ENCODE measurements around the gene MCTS1. TPM values are rescaled to one million over a fixed set of nuclear protein-coding genes. Genes with fewer than 3 reads are reported as not detected.
"Not testable (repeated sequence)": the region's sequence is repeated elsewhere in the genome, so short reads cannot be mapped to it uniquely, and the experiment has no call there.

The MCTS1 gene
- total and polyA plus RNA-seq, 8 donors = 12.1 to 30.4 (median 20.0) TPM

DNA sequence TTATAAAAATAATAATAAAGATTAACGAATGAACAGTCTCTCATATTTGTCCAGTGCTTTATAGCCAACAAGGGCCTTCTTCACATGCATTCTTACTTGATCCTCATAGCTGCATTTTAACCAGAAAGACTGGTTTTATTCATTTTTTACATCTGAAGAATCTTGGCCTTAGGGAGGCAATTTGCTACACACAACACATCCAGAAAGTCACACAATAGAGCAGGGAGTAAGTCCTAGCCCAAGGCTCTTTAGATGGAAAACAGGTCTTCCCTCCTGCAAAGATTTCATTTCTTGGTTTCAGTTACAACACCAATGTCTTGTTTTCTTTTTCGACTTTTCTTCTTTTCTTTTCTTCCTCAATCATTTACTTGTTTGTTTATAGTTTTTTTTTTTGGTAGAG, 39.0 kb downstream of the MCTS1 start:
- TF ChIP-seq, protein P1, sequence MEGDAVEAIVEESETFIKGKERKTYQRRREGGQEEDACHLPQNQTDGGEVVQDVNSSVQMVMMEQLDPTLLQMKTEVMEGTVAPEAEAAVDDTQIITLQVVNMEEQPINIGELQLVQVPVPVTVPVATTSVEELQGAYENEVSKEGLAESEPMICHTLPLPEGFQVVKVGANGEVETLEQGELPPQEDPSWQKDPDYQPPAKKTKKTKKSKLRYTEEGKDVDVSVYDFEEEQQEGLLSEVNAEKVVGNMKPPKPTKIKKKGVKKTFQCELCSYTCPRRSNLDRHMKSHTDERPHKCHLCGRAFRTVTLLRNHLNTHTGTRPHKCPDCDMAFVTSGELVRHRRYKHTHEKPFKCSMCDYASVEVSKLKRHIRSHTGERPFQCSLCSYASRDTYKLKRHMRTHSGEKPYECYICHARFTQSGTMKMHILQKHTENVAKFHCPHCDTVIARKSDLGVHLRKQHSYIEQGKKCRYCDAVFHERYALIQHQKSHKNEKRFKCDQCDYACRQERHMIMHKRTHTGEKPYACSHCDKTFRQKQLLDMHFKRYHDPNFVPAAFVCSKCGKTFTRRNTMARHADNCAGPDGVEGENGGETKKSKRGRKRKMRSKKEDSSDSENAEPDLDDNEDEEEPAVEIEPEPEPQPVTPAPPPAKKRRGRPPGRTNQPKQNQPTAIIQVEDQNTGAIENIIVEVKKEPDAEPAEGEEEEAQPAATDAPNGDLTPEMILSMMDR (IDR thresholded peaks at IDR 0.05) = no peak
- no peaks in the 10 kb centered on the region for H3K4me1 ChIP-seq
- FAIRE-seq (no peak), ATAC-seq (no peak), DNase-seq (no peak)
- H3K27me3 ChIP-seq = peaks cover 0 to 4% (median 0%) of the 10 kb centered on the region in 4 donors
- 51 to 64% methylated on average over 2 of the region's 2 CpGs for WGBS, 2 donors
- H3K4me3 ChIP-seq = no peak overlapping the region
- no peak overlapping the region for H3K27ac ChIP-seq
- H3K36me3 ChIP-seq = no peaks in the 10 kb centered on the region
- H3K9me3 ChIP-seq = no peaks in the 10 kb centered on the region
- intact Hi-C loops (cut with DNase I) = no loop called here

DNA sequence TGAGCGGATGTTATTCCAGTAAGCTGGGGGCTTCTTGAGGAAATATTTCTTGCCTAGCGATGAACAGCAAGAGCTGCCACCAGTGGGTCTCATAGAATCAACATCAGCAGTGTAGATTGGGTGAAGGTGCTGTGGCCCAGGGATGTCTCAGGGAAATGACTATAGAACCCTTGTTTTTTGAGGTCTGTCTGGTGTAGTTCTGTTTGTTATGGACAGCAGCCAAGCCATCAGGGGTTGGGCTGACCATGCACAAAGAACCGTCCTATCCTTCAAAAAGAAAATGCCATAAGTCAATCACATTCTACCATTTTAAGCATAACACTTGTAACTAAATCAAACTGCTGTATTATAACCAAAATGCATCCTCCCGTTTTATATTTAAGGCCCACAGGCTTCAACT, 43.2 kb downstream of the MCTS1 start:
- intact Hi-C loops (cut with DNase I) = no loop called here
- no peak overlapping the region for H3K27ac ChIP-seq
- ATAC-seq = no peak

DNA sequence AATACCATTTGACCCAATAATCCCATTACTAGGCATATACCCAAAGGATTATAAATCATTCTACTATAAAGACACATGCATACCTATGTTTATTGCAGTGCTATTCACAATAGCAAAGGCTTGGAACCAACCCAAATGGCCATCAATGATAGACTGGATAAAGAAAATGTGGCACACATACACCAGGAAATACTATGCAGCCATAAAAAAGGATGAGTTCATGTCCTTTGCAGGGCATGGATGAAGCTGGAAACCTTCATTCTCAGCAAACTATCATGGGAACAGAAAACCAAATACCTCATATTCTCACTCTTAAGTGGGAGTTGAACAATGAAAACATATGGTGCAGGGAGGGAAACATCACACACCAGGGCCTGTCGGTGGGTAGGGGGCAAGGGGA, 48.4 kb downstream of the MCTS1 start:
- DNase-seq; H3K9me3 ChIP-seq; H3K4me1 ChIP-seq; H3K36me3 ChIP-seq; FAIRE-seq; H3K27ac ChIP-seq; H3K27me3 ChIP-seq; ATAC-seq; H3K4me3 ChIP-seq; intact Hi-C loops (cut with DNase I): not testable (repeated sequence)
- WGBS, 2 donors = 80 to 81% methylated on average over 1 of the region's 1 CpG

More for the DNA sequence above, 43.2 kb downstream of the MCTS1 start:
- TF ChIP-seq, protein P1 (IDR thresholded peaks at IDR 0.05) = no peak
- FAIRE-seq (no peak), DNase-seq (no peak)
- H3K9me3 ChIP-seq = no peaks in the 10 kb centered on the region
- no peaks in the 10 kb centered on the region for H3K4me1 ChIP-seq
- no peak overlapping the region for H3K4me3 ChIP-seq
- H3K36me3 ChIP-seq = no peaks in the 10 kb centered on the region
- WGBS, 2 donors = 66 to 68% methylated on average over 4 of the region's 4 CpGs
- H3K27me3 ChIP-seq = peaks cover 0 to 4% (median 0%) of the 10 kb centered on the region in 4 donors

DNA sequence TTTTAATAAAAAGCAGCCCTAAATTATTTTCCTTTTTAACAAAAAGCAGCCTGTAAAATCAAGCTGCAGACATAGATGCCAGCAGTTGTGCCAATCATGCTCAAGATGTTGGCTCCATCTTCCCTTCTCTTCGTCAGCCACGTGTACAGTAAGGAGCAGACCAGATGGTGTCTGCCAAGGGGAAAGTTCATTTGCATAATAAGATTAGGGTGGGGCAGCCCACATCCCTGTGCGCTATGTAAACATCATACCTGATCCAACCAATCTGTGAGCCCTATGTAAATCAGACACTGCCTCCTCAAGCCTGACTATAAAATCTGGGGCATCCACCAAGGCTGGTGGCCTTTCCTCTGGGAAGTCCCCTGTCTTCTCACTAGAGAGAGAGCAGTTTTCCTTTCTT, 49.1 kb downstream of the MCTS1 start:
- Histone ChIP-seq H3K36me3 (no peaks in the 10 kb centered on the region), H3K9me3 (no peaks in the 10 kb centered on the region), H3K4me1 (no peaks in the 10 kb centered on the region), H3K27ac (no peak overlapping the region), H3K4me3 (no peak overlapping the region), H3K27me3 (no peaks in the 10 kb centered on the region)
- DNase-seq = peak in 3 of 6 donors; percentile 3 to 14 (median 8)
- TF ChIP-seq, protein P1 (IDR thresholded peaks at IDR 0.05) = no peak
- intact Hi-C loops (cut with DNase I) = no loop called here
- ATAC-seq = peak in 1 of 4 donors; percentile 72
- no peak for FAIRE-seq
- WGBS, 2 donors = 18 to 29% methylated on average over 3 of the region's 3 CpGs

DNA sequence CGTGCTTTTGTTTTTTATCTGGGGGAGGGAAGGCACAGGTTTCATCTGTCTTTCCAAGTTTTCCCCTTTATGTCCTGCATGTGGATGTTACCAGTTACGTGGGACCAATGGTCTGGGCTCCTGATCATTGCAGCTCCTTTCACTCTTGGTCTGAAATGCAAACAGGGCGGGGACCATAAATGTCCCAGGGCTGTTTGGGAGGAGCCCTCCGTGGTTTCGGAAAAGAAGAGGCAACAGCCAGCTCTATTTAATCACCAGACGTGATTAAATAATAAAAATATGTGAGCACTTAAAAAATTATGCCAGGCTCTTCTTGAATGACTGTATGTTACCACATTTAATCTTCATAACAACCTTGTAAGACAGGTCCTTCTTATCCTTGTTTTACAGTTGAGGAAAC, 56.7 kb downstream of the MCTS1 start:
- H3K27me3 ChIP-seq = no peaks in the 10 kb centered on the region
- TF ChIP-seq, protein P1 (IDR thresholded peaks at IDR 0.05) = no peak
- H3K27ac ChIP-seq = no peak overlapping the region
- FAIRE-seq = no peak
- no peaks in the 10 kb centered on the region for H3K36me3 ChIP-seq
- H3K9me3 ChIP-seq = no peaks in the 10 kb centered on the region
- DNase-seq = no peak
- no peak overlapping the region for H3K4me3 ChIP-seq
- ATAC-seq = no peak
- intact Hi-C loops (cut with DNase I) = loop anchor here in 1 of 3 donors (10.0 kb wide), 1 partner anchor 166 kb away; no protein-coding TSS in a partner anchor
- WGBS, 2 donors = 59 to 64% methylated on average over 6 of the region's 6 CpGs
- H3K4me1 ChIP-seq = no peaks in the 10 kb centered on the region

Other genes starting within 250 kb of the MCTS1 start
- not detected for gene ATP1B4, start 242.0 kb upstream of the MCTS1 start, total RNA-seq
- not detected for gene ATP1B4, start 242.0 kb upstream of the MCTS1 start, polyA plus RNA-seq
- gene LAMP2, start 134.8 kb upstream of the MCTS1 start, total RNA-seq = 10 to 100 TPM; 32.3 to 96.3 (median 43.9) TPM
- gene LAMP2, start 134.8 kb upstream of the MCTS1 start, polyA plus RNA-seq = 10 to 100 TPM; 14.1 to 43.1 TPM
- gene CUL4B, start 43.1 kb upstream of the MCTS1 start, total RNA-seq = 10 to 100 TPM; 14.8 to 24.6 (median 19.5) TPM
- gene CUL4B, start 43.1 kb upstream of the MCTS1 start, polyA plus RNA-seq = 10 to 100 TPM in 1 of 2 donors, 1 to 10 TPM in 1; 9.6 to 18.2 TPM
- 10 to 100 TPM in 3 of 6 donors, 1 to 10 TPM in 3; 6.2 to 12.4 (median 9.8) TPM for gene C1GALT1C1, start 26.0 kb downstream of the MCTS1 start, total RNA-seq
- gene C1GALT1C1, start 26.0 kb downstream of the MCTS1 start, polyA plus RNA-seq = 10 to 100 TPM in 1 of 2 donors, 1 to 10 TPM in 1; 5.9 to 19.1 TPM